Activated naive CD8-positive, alpha-beta T cell treated with anti-CD3 and anti-CD28 coated beads, Interleukin-2, amount 10 ng/mL, durations not matched to agents 7 days and 5 days (primary cell): ENCODE data around the gene RASL10B. TPM values are rescaled to one million over a fixed set of nuclear protein-coding genes. Genes with fewer than 3 reads are reported as not detected.

Experiments used
- ATAC-seq: fragments of 150-1000 bp; cut with Tn5 transposase; one replicate; pipeline ENCODE4 v1.10.0; 2021; ENCODE audit warnings: low read depth, moderate library complexity
- POLR2A ChIA-PET: fragments of 350-600 bp; sonication (Branson Sonifier 250); formaldehyde crosslinking; loops from one replicate; lab custom pipeline; 2021; ENCODE audit warnings: antibody characterized with exemption; lab: Charles Lee
- DNase-seq: peaks from one replicate; pipeline ENCODE4 v3.0.0; 2021
- H3K27ac Mint-ChIP-seq: one replicate; pipeline ENCODE4 v1.8.0; 2022; ENCODE audit warnings: mild to moderate bottlenecking, mixed read lengths
- H3K27me3 Mint-ChIP-seq: one replicate; pipeline ENCODE4 v1.8.0; 2022; ENCODE audit warnings: mild to moderate bottlenecking, moderate library complexity, mixed read lengths
- H3K36me3 Mint-ChIP-seq: one replicate; pipeline ENCODE4 v1.8.0; 2021; ENCODE audit warnings: mild to moderate bottlenecking, mixed read lengths
- H3K4me1 Mint-ChIP-seq: one replicate; pipeline ENCODE4 v1.8.0; 2021; ENCODE audit warnings: mixed read lengths
- H3K4me3 Mint-ChIP-seq: one replicate; pipeline ENCODE4 v1.8.0; 2022; ENCODE audit warnings: mild to moderate bottlenecking, moderate library complexity, mixed read lengths
- H3K9me3 Mint-ChIP-seq: one replicate; pipeline ENCODE4 v1.8.0; 2021; ENCODE audit warnings: mixed read lengths
- total RNA-seq, 2 experiments: library from RNA; stranded (reverse); gene quantifications; one replicate each; pipeline ENCODE4 v1.2.3, GENCODE V29; 2021

The RASL10B gene
- total RNA-seq, 2 experiments from 2014 or later: 0.09 to 0.53 TPM

- Mint-ChIP-seq H3K27ac (no peak overlapping the region), H3K27me3 (no peaks in the 10 kb centered on the region), H3K36me3 (peaks cover 19% of the 10 kb centered on the region), H3K4me3 (no peak overlapping the region), H3K4me1 (peaks cover 9% of the 10 kb centered on the region), H3K9me3 (no peaks in the 10 kb centered on the region)
- DNase-seq (no peak), ATAC-seq (no peak)
- POLR2A ChIA-PET: no interaction called here
Measured at GRCh38 chr17:35708149-35708548, 23.3 kb upstream of the RASL10B start.

- Mint-ChIP-seq H3K36me3 (peaks cover 15% of the 10 kb centered on the region), H3K27me3 (no peaks in the 10 kb centered on the region), H3K4me3 (no peak overlapping the region), H3K9me3 (no peaks in the 10 kb centered on the region), H3K4me1 (peaks cover 9% of the 10 kb centered on the region), H3K27ac (no peak overlapping the region)
- ATAC-seq: no peak
- no peak for DNase-seq
- POLR2A ChIA-PET: no interaction called here
Measured at GRCh38 chr17:35708951-35709350, 22.5 kb upstream of the RASL10B start.

- POLR2A ChIA-PET: no interaction called here
- DNase-seq: no peak
- peaks cover 13% of the 10 kb centered on the region for H3K36me3 Mint-ChIP-seq
Measured at GRCh38 chr17:35709874-35710273, 21.6 kb upstream of the RASL10B start.

GRCh38 chr17:35710950-35711349 is 20.5 kb upstream of the RASL10B start:
- Mint-ChIP-seq H3K4me1 (peaks cover 9% of the 10 kb centered on the region), H3K36me3 (peaks cover 13% of the 10 kb centered on the region), H3K27ac (no peak overlapping the region), H3K9me3 (no peaks in the 10 kb centered on the region), H3K27me3 (no peaks in the 10 kb centered on the region), H3K4me3 (no peak overlapping the region)
- ATAC-seq (no peak), DNase-seq (no peak)
- POLR2A ChIA-PET: no interaction called here

More at GRCh38 chr17:35709874-35710273, 21.6 kb upstream of the RASL10B start:
- no peak overlapping the region for H3K4me3 Mint-ChIP-seq
- no peak overlapping the region for H3K27ac Mint-ChIP-seq
- peaks cover 9% of the 10 kb centered on the region for H3K4me1 Mint-ChIP-seq
- H3K27me3 Mint-ChIP-seq: no peaks in the 10 kb centered on the region
- ATAC-seq: no peak
- H3K9me3 Mint-ChIP-seq: no peaks in the 10 kb centered on the region

GRCh38 chr17:35713069-35713728 is 18.2 kb upstream of the RASL10B start:
- H3K27me3 Mint-ChIP-seq: no peaks in the 10 kb centered on the region
- peaks cover 19% of the 10 kb centered on the region for H3K36me3 Mint-ChIP-seq
- no peak overlapping the region for H3K27ac Mint-ChIP-seq
- no peak for DNase-seq
- H3K9me3 Mint-ChIP-seq: no peaks in the 10 kb centered on the region
- peaks cover 9% of the 10 kb centered on the region for H3K4me1 Mint-ChIP-seq
- POLR2A ChIA-PET: interaction anchor here (0.5 kb wide), 1 partner anchor 130 kb away, joined by 6 read pairs; no protein-coding TSS in a partner anchor
- no peak overlapping the region for H3K4me3 Mint-ChIP-seq
- no peak for ATAC-seq

- Mint-ChIP-seq H3K4me3 (no peak overlapping the region), H3K27me3 (no peaks in the 10 kb centered on the region), H3K36me3 (peaks cover 24% of the 10 kb centered on the region), H3K9me3 (no peaks in the 10 kb centered on the region), H3K4me1 (peaks cover 3% of the 10 kb centered on the region), H3K27ac (no peak overlapping the region)
- DNase-seq (no peak), ATAC-seq (no peak)
- POLR2A ChIA-PET: no interaction called here
Measured at GRCh38 chr17:35714988-35715387, 16.5 kb upstream of the RASL10B start.

- no peaks in the 10 kb centered on the region for H3K9me3 Mint-ChIP-seq
- H3K36me3 Mint-ChIP-seq: peaks cover 24% of the 10 kb centered on the region
- no peak overlapping the region for H3K4me3 Mint-ChIP-seq
- DNase-seq: no peak
- no peak for ATAC-seq
- H3K27me3 Mint-ChIP-seq: no peaks in the 10 kb centered on the region
- peaks cover 4% of the 10 kb centered on the region for H3K4me1 Mint-ChIP-seq
- no peak overlapping the region for H3K27ac Mint-ChIP-seq
- POLR2A ChIA-PET: no interaction called here
Measured at GRCh38 chr17:35715416-35715815, 16.0 kb upstream of the RASL10B start.

GRCh38 chr17:35716173-35716572 is 15.3 kb upstream of the RASL10B start:
- no peaks in the 10 kb centered on the region for H3K27me3 Mint-ChIP-seq
- no peak for DNase-seq
- no peak for ATAC-seq
- H3K27ac Mint-ChIP-seq: no peak overlapping the region
- POLR2A ChIA-PET: no interaction called here
- no peaks in the 10 kb centered on the region for H3K9me3 Mint-ChIP-seq
- no peak overlapping the region for H3K4me3 Mint-ChIP-seq
- peaks cover 3% of the 10 kb centered on the region for H3K4me1 Mint-ChIP-seq
- H3K36me3 Mint-ChIP-seq: peaks cover 23% of the 10 kb centered on the region

- POLR2A ChIA-PET: no interaction called here
- Mint-ChIP-seq H3K36me3 (peaks cover 24% of the 10 kb centered on the region), H3K27me3 (no peaks in the 10 kb centered on the region), H3K9me3 (no peaks in the 10 kb centered on the region), H3K4me1 (peaks cover 3% of the 10 kb centered on the region), H3K4me3 (no peak overlapping the region), H3K27ac (no peak overlapping the region)
- no peak for DNase-seq
- ATAC-seq: no peak
Measured at GRCh38 chr17:35716897-35717465, 14.5 kb upstream of the RASL10B start.

- Mint-ChIP-seq H3K36me3 (peaks cover 24% of the 10 kb centered on the region), H3K4me1 (peaks cover 3% of the 10 kb centered on the region), H3K27me3 (no peaks in the 10 kb centered on the region), H3K9me3 (no peaks in the 10 kb centered on the region), H3K27ac (no peak overlapping the region), H3K4me3 (no peak overlapping the region)
- DNase-seq (no peak), ATAC-seq (no peak)
- POLR2A ChIA-PET: no interaction called here
Measured at GRCh38 chr17:35717475-35717874, 14.0 kb upstream of the RASL10B start.

- no peak for ATAC-seq
- Mint-ChIP-seq H3K9me3 (no peaks in the 10 kb centered on the region), H3K36me3 (peaks cover 21% of the 10 kb centered on the region), H3K27ac (no peak overlapping the region), H3K4me3 (no peak overlapping the region), H3K4me1 (peaks cover 3% of the 10 kb centered on the region), H3K27me3 (no peaks in the 10 kb centered on the region)
- POLR2A ChIA-PET: no interaction called here
- DNase-seq: no peak
Measured at GRCh38 chr17:35723735-35724134, 7.7 kb upstream of the RASL10B start.

GRCh38 chr17:35725058-35725457 is 6.4 kb upstream of the RASL10B start:
- Mint-ChIP-seq H3K9me3 (no peaks in the 10 kb centered on the region), H3K4me3 (no peak overlapping the region), H3K27me3 (no peaks in the 10 kb centered on the region), H3K4me1 (peaks cover 1% of the 10 kb centered on the region), H3K27ac (no peak overlapping the region), H3K36me3 (peaks cover 15% of the 10 kb centered on the region)
- POLR2A ChIA-PET: no interaction called here
- ATAC-seq (no peak), DNase-seq (no peak)

- Mint-ChIP-seq H3K36me3 (peaks cover 14% of the 10 kb centered on the region), H3K4me1 (peaks cover 5% of the 10 kb centered on the region), H3K4me3 (no peak overlapping the region), H3K27ac (no peak overlapping the region), H3K9me3 (no peaks in the 10 kb centered on the region), H3K27me3 (peaks cover 4% of the 10 kb centered on the region)
- POLR2A ChIA-PET: no interaction called here
- DNase-seq (no peak), ATAC-seq (no peak)
Measured at GRCh38 chr17:35725802-35726126, 5.7 kb upstream of the RASL10B start.

- no peak for ATAC-seq
- peaks cover 16% of the 10 kb centered on the region for H3K36me3 Mint-ChIP-seq
- H3K27me3 Mint-ChIP-seq: peaks cover 10% of the 10 kb centered on the region
- H3K4me3 Mint-ChIP-seq: no peak overlapping the region
- DNase-seq: no peak
- peaks cover 9% of the 10 kb centered on the region for H3K4me1 Mint-ChIP-seq
- POLR2A ChIA-PET: no interaction called here
- H3K27ac Mint-ChIP-seq: no peak overlapping the region
- H3K9me3 Mint-ChIP-seq: no peaks in the 10 kb centered on the region
Measured at GRCh38 chr17:35726127-35726952, 5.1 kb upstream of the RASL10B start.
